ENCODE results near the gene CATSPERE.

GRCh38 chr1:244458781-244459180 lies 2.3 kb upstream of the CATSPERE start:
- TF ChIP-seq CTCF (IDR thresholded peaks at IDR 0.05) (no peak), ZFX (IDR thresholded peaks at IDR 0.05; ENCODE audit: borderline replicate concordance) (no peak)

Data from 22Rv1 (cell line).